Measurements from ENCODE around the gene KIAA0513. TPM values are rescaled to one million over a fixed set of nuclear protein-coding genes. Genes with fewer than 3 reads are reported as not detected.
"Not testable (repeated sequence)": the region's sequence is repeated elsewhere in the genome, so short reads cannot be mapped to it uniquely, and the experiment has no call there.

KIAA0513 gene
- total and polyA plus RNA-seq, 2 of the 13 experiments (the other 11 are each of a cell fraction or from before 2014, with no cell fraction given): 1.8 TPM

DNA sequence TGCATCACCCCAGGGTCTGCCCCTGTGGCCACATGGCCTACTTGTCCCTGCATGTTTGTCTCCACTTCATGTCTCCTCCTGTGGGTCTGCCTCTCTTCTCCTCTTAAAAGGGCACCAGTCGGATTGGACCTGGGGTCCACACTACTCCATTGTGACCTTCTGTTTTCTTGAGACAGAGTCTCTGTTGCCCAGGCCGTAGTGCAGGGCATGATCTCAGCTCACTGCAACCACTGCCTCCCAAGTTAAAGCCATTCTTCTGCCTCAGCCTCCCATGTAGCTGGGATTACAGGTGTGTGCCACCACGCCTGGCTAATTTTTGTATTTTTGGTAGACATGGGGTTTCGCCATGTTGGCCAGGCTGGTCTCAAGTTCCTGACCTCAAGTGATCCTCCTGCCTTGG lies 4.6 kb downstream of the KIAA0513 start:
- Histone ChIP-seq H3K4me1 (ENCODE audit: insufficient read depth, low read length) (peaks cover 26% of the 10 kb centered on the region), H3K27me3 (ENCODE audit: control insufficient read depth in 1 of 2, insufficient read depth in 2 of 2, low read length in 2 of 2) (peaks cover 3 to 33% of the 10 kb centered on the region in 2 experiments; a peak in 4 of 5 replicates)
- 81% methylated on average over 4 of the region's 4 CpGs for WGBS (ENCODE audit: low lambda C conversion rate)
- POLR2A ChIA-PET; H3K79me2 ChIP-seq (ENCODE audit: insufficient read depth, low read length); BruUV-seq (replicated peaks); H3K4me3 ChIP-seq (replicated peaks in 1 of 3; ENCODE audit: insufficient read depth in 1 of 3, low read depth in 2 of 3, low read length in 3 of 3); ATAC-seq; H3K9me3 ChIP-seq (ENCODE audit: low read length); H2AFZ ChIP-seq (ENCODE audit: low read length); intact Hi-C loops (cut with micrococcal nuclease; ENCODE audit: unreplicated experiment); in situ Hi-C loops (cut with HindIII; ENCODE audit: extremely low pct_ligation_motif_present, low pct_unique_long_range_greater_than_20kb); H3K27ac ChIP-seq (ENCODE audit: extremely low read length, insufficient read depth, low read length); H3K36me3 ChIP-seq (replicated peaks in 1 of 2; ENCODE audit: control insufficient read depth in 1 of 2, insufficient read depth in 2 of 2, low read length in 2 of 2); FAIRE-seq; CTCF ChIA-PET (ENCODE audit: low intra/inter-chr PET ratio, low total read pairs); H3K4me2 ChIP-seq (ENCODE audit: low read depth, low read length); DNase-seq (ENCODE audit: low spot score); H3K9ac ChIP-seq (ENCODE audit: insufficient read depth, low read depth, low read length); H4K20me1 ChIP-seq (ENCODE audit: insufficient read depth, low read length): not testable (repeated sequence)
- 0 out of 2 replicates have a peak, but pooled peaks have one; percentile 24 for TF ChIP-seq ZNF460 (CRISPR knock-in tag; IDR thresholded peaks at IDR 0.05; ENCODE audit: borderline replicate concordance)

DNA sequence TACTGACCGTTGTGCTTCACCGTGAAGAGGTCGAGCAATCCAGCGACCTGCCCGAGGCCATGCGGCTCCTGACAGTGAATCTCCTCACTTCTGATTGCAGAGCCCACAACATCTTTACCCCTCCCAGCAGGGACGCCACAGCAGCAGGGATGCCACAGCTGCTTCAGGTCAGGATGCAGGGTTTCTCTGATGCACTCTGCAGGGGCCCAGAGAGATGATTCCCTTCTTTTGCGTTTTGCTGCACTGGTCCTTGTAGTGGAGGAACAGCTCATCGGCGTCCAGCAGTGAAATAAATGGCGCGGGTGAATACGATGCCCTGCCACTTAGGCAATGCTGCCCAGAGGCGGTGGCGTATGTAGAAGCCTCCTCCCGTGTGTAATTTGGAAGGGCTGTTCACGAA lies 5.6 kb downstream of the KIAA0513 start:
- Histone ChIP-seq H3K4me3 (replicated peaks in 1 of 3; ENCODE audit: insufficient read depth in 1 of 3, low read depth in 2 of 3, low read length in 3 of 3) (no peak overlapping the region), H2AFZ (ENCODE audit: low read length) (no peak overlapping the region), H4K20me1 (ENCODE audit: insufficient read depth, low read length) (no peaks in the 10 kb centered on the region), H3K36me3 (replicated peaks in 1 of 2; ENCODE audit: control insufficient read depth in 1 of 2, insufficient read depth in 2 of 2, low read length in 2 of 2) (no peaks in the 10 kb centered on the region), H3K4me1 (ENCODE audit: insufficient read depth, low read length) (peaks cover 24% of the 10 kb centered on the region), H3K79me2 (ENCODE audit: insufficient read depth, low read length) (no peaks in the 10 kb centered on the region), H3K4me2 (ENCODE audit: low read depth, low read length) (no peak overlapping the region), H3K27me3 (ENCODE audit: control insufficient read depth in 1 of 2, insufficient read depth in 2 of 2, low read length in 2 of 2) (peaks cover 2 to 32% of the 10 kb centered on the region in 2 experiments; a peak in 4 of 5 replicates), H3K9ac (ENCODE audit: insufficient read depth, low read depth, low read length) (no peak overlapping the region), H3K27ac (ENCODE audit: extremely low read length, insufficient read depth, low read length) (no peak overlapping the region), H3K9me3 (ENCODE audit: low read length) (no peaks in the 10 kb centered on the region)
- no peak for ATAC-seq
- POLR2A ChIA-PET: no interaction called here
- no peak for DNase-seq (ENCODE audit: low spot score)
- 63% methylated on average over 17 of the region's 17 CpGs for WGBS (ENCODE audit: low lambda C conversion rate)
- CTCF ChIA-PET (ENCODE audit: low intra/inter-chr PET ratio, low total read pairs): no interaction called here
- FAIRE-seq: no peak
- intact Hi-C loops (cut with micrococcal nuclease; ENCODE audit: unreplicated experiment): no loop called here
- no TSS peak for BruUV-seq (replicated peaks)
- in situ Hi-C loops (cut with HindIII; ENCODE audit: extremely low pct_ligation_motif_present, low pct_unique_long_range_greater_than_20kb): no loop called here
- TF ChIP-seq ZNF326 (CRISPR knock-in tag; IDR thresholded peaks at IDR 0.05; ENCODE audit: borderline replicate concordance): no peak

Measured in HepG2 (cell line).